ENCODE measurements around the gene TNNT1. TPM values are rescaled to one million over a fixed set of nuclear protein-coding genes. Genes with fewer than 3 reads are reported as not detected.
A peak's percentile ranks its signal among the peaks of the same experiment; 100 is the strongest.

TNNT1 gene
- total RNA-seq, 1 donor from 2014 or later: 74.1 TPM

- Histone ChIP-seq H3K4me1 (peaks cover 6% of the 10 kb centered on the region), H3K27me3 (peaks cover 84% of the 10 kb centered on the region), H3K4me2 (peak within 1 kb of the TSS; percentile 89), H4K20me1 (ENCODE audit: low read depth) (peaks cover 17% of the 10 kb centered on the region), H3K9ac (no peak within 1 kb of the TSS), H3K36me3 (no peaks in the 10 kb centered on the region), H2AFZ (replicated peaks) (no peak within 1 kb of the TSS), H3K79me2 (ENCODE audit: low read depth) (no peaks in the 10 kb centered on the region), H3F3A (ENCODE audit: low read depth) (peaks cover 5% of the 10 kb centered on the region), H3K27ac (no peak within 1 kb of the TSS), H3K4me3 (peak within 1 kb of the TSS; percentile 63), H3K9me3 (ENCODE audit: low read depth) (no peaks in the 10 kb centered on the region)
- H3K27ac Mint-ChIP-seq: peak within 1 kb of the TSS; percentile 25
- peaks cover 46% of the 10 kb centered on the region for H3K27me3 Mint-ChIP-seq (ENCODE audit: insufficient read depth, low read depth)
- peaks cover 10% of the 10 kb centered on the region for H3K9me3 Mint-ChIP-seq
- H3K4me3 Mint-ChIP-seq: peak within 1 kb of the TSS; percentile 88
- peaks cover 22% of the 10 kb centered on the region for H3K4me1 Mint-ChIP-seq
- DNase-seq (ENCODE audit: low spot score): peak; percentile 82
- no peak for TF ChIP-seq CTCF (IDR thresholded peaks at IDR 0.05)
- peak; percentile 40 for TF ChIP-seq EZH2phosphoT487 (IDR thresholded peaks at IDR 0.05)
- peak; percentile 53 for TF ChIP-seq EZH2 (IDR thresholded peaks at IDR 0.05)
- H3K36me3 Mint-ChIP-seq: no peaks in the 10 kb centered on the region
These were observed 30.8 kb upstream of the TNNT1 start, which contains the start of gene SYT5 for GRCh38 chr19:55179606-55180484. Gene SYT5, minus strand, starts transcription at chr19:55180289. Its CDS starts 1,248 bp downstream, at chr19:55179041.

- peak; percentile 97 for DNase-seq (ENCODE audit: low spot score)
- H3K79me2 ChIP-seq (ENCODE audit: low read depth): no peaks in the 10 kb centered on the region
- H3K4me1 Mint-ChIP-seq: peaks cover 28% of the 10 kb centered on the region
- H3K9me3 Mint-ChIP-seq: peaks cover 16% of the 10 kb centered on the region
- H3K36me3 Mint-ChIP-seq: no peaks in the 10 kb centered on the region
- H4K20me1 ChIP-seq (ENCODE audit: low read depth): peaks cover 17% of the 10 kb centered on the region
- H3K27ac ChIP-seq: no peak overlapping the region
- TF ChIP-seq CTCF (IDR thresholded peaks at IDR 0.05): no peak
- TF ChIP-seq EZH2phosphoT487 (IDR thresholded peaks at IDR 0.05): no peak
- no peak for TF ChIP-seq EZH2 (IDR thresholded peaks at IDR 0.05)
- H3K4me1 ChIP-seq: peaks cover 6% of the 10 kb centered on the region
- no peak overlapping the region for H3K9ac ChIP-seq
- H3K4me3 ChIP-seq: peak overlapping the region; percentile 63
- H3K27me3 Mint-ChIP-seq (ENCODE audit: insufficient read depth, low read depth): peaks cover 48% of the 10 kb centered on the region
- H3F3A ChIP-seq (ENCODE audit: low read depth): peaks cover 11% of the 10 kb centered on the region
- peak overlapping the region; percentile 72 for H3K27ac Mint-ChIP-seq
- H3K27me3 ChIP-seq: peaks cover 85% of the 10 kb centered on the region
- peak overlapping the region; percentile 88 for H3K4me3 Mint-ChIP-seq
- H3K4me2 ChIP-seq: peak overlapping the region; percentile 89
- H3K9me3 ChIP-seq (ENCODE audit: low read depth): no peaks in the 10 kb centered on the region
- H3K36me3 ChIP-seq: no peaks in the 10 kb centered on the region
- H2AFZ ChIP-seq (replicated peaks): no peak overlapping the region
These were observed 30.0 kb upstream of the TNNT1 start for GRCh38 chr19:55178781-55179599.

- DNase-seq (ENCODE audit: low spot score): no peak
- H3K9me3 Mint-ChIP-seq: peaks cover 14% of the 10 kb centered on the region
- H2AFZ ChIP-seq (replicated peaks): no peak overlapping the region
- H4K20me1 ChIP-seq (ENCODE audit: low read depth): peaks cover 16% of the 10 kb centered on the region
- H3K4me3 ChIP-seq: no peak overlapping the region
- peaks cover 6% of the 10 kb centered on the region for H3K4me1 ChIP-seq
- H3K36me3 ChIP-seq: no peaks in the 10 kb centered on the region
- H3K4me2 ChIP-seq: no peak overlapping the region
- TF ChIP-seq EZH2 (IDR thresholded peaks at IDR 0.05) (no peak), EZH2phosphoT487 (IDR thresholded peaks at IDR 0.05) (no peak)
- peaks cover 84% of the 10 kb centered on the region for H3K27me3 ChIP-seq
- no peak overlapping the region for H3K9ac ChIP-seq
- H3F3A ChIP-seq (ENCODE audit: low read depth): peaks cover 28% of the 10 kb centered on the region
- no peak overlapping the region for H3K27ac ChIP-seq
- H3K36me3 Mint-ChIP-seq: peaks cover 2% of the 10 kb centered on the region
- H3K9me3 ChIP-seq (ENCODE audit: low read depth): no peaks in the 10 kb centered on the region
- H3K27ac Mint-ChIP-seq: no peak overlapping the region
- H3K79me2 ChIP-seq (ENCODE audit: low read depth): no peaks in the 10 kb centered on the region
- H3K4me3 Mint-ChIP-seq: no peak overlapping the region
- peaks cover 49% of the 10 kb centered on the region for H3K27me3 Mint-ChIP-seq (ENCODE audit: insufficient read depth, low read depth)
- peaks cover 41% of the 10 kb centered on the region for H3K4me1 Mint-ChIP-seq
These were observed 27.1 kb upstream of the TNNT1 start for GRCh38 chr19:55176076-55176475.
